AG10803 (cell line): ENCODE data around the gene CGGBP1.

Source experiments
- DNase-seq: peaks from one replicate; pipeline ENCODE4 v3.0.0; 2010; ENCODE audit warnings: low read depth
- H3K4me3 ChIP-seq: 2 replicates; pipeline ENCODE4 v1.5.1; 2011; ENCODE audit warnings: mild to moderate bottlenecking, low read length, control low read depth
- TF ChIP-seq, protein P1 (sequence below): conservative IDR thresholded peaks from 2 replicates; pipeline ENCODE4 v1.5.1; 2011; ENCODE audit warnings: mild to moderate bottlenecking, low read length, control low read depth, inconsistent platforms

Gene CGGBP1

DNA sequence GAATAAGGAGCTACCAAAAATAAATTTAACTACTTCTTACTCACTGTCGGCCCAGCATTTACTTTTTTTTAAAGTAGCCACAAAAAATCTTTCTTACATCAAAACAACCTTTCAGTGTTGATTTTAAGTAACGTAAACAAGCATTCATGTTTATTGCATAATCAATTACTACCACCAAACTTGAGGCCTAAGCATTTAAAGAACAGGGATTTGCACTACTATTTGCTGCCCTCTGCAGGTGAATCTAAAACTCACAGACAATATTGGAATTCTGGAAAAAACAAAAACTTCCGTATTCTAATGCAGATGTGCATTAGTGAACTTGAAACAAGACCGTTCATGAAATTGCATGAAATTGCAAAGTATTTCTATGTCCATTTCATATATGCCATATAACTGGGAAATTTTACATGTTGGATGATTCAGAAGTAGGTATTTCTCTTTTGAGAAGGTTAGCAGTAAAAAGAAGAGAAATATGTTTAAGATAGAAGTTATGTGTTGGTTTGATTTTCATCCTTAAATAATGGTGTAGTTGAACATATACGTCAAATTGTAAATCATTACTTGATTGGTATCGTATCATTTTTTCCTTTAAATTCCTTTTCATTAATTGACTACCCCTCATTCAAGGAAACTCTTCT is 55.6 kb downstream of the CGGBP1 start:
- peak; percentile 61 for DNase-seq
- TF ChIP-seq, protein P1, sequence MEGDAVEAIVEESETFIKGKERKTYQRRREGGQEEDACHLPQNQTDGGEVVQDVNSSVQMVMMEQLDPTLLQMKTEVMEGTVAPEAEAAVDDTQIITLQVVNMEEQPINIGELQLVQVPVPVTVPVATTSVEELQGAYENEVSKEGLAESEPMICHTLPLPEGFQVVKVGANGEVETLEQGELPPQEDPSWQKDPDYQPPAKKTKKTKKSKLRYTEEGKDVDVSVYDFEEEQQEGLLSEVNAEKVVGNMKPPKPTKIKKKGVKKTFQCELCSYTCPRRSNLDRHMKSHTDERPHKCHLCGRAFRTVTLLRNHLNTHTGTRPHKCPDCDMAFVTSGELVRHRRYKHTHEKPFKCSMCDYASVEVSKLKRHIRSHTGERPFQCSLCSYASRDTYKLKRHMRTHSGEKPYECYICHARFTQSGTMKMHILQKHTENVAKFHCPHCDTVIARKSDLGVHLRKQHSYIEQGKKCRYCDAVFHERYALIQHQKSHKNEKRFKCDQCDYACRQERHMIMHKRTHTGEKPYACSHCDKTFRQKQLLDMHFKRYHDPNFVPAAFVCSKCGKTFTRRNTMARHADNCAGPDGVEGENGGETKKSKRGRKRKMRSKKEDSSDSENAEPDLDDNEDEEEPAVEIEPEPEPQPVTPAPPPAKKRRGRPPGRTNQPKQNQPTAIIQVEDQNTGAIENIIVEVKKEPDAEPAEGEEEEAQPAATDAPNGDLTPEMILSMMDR, result peak; percentile 87
- H3K4me3 ChIP-seq, result no peak overlapping the region

GRCh38 chr3:88002448-88002847 is 56.4 kb downstream of the CGGBP1 start:
- DNase-seq, result no peak
- no peak overlapping the region for H3K4me3 ChIP-seq
- TF ChIP-seq, protein P1, result no peak
